Measurements from ENCODE around the gene FGF3.

DNA sequence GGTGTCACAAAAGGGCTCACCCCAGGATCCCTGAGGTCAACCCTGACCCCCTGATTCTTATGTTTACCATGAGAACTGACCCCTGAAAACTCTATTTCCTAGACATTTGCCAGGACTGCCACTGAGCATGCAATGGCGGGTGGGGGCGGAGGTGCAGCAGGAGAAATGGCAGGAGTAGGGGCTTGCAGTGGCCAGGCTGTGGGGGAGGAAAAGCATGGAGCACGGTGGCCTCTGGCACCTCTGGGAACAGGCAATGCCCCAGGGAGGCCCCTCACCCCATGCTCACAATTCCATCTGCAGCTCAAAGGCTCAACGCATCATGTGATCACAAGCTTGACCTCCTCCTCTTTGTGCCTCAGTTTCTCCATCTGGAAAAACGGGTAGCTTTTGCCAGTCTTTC is 46.5 kb upstream of the FGF3 start:
- TF ChIP-seq EZH2phosphoT487 (IDR thresholded peaks at IDR 0.05; ENCODE audit: borderline replicate concordance, low read length), result no peak
- TF ChIP-seq EZH2 (IDR thresholded peaks at IDR 0.05; ENCODE audit: low read length, unreplicated experiment), result no peak
- TF ChIP-seq, protein P1, sequence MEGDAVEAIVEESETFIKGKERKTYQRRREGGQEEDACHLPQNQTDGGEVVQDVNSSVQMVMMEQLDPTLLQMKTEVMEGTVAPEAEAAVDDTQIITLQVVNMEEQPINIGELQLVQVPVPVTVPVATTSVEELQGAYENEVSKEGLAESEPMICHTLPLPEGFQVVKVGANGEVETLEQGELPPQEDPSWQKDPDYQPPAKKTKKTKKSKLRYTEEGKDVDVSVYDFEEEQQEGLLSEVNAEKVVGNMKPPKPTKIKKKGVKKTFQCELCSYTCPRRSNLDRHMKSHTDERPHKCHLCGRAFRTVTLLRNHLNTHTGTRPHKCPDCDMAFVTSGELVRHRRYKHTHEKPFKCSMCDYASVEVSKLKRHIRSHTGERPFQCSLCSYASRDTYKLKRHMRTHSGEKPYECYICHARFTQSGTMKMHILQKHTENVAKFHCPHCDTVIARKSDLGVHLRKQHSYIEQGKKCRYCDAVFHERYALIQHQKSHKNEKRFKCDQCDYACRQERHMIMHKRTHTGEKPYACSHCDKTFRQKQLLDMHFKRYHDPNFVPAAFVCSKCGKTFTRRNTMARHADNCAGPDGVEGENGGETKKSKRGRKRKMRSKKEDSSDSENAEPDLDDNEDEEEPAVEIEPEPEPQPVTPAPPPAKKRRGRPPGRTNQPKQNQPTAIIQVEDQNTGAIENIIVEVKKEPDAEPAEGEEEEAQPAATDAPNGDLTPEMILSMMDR (conservative IDR thresholded peaks at IDR 0.05; ENCODE audit: low read depth, low read length), result no peak
